EH (cell line): ENCODE results near the gene EIF3D.

ENCODE experiments used
- DNase-seq: peaks from one replicate; pipeline ENCODE4 v3.0.0-alpha.2; 2015; ENCODE audit warnings: low read depth

The EIF3D gene

GRCh38 chr22:36507518-36508010 is 21.4 kb downstream of the EIF3D start:
- no peak for DNase-seq

DNA sequence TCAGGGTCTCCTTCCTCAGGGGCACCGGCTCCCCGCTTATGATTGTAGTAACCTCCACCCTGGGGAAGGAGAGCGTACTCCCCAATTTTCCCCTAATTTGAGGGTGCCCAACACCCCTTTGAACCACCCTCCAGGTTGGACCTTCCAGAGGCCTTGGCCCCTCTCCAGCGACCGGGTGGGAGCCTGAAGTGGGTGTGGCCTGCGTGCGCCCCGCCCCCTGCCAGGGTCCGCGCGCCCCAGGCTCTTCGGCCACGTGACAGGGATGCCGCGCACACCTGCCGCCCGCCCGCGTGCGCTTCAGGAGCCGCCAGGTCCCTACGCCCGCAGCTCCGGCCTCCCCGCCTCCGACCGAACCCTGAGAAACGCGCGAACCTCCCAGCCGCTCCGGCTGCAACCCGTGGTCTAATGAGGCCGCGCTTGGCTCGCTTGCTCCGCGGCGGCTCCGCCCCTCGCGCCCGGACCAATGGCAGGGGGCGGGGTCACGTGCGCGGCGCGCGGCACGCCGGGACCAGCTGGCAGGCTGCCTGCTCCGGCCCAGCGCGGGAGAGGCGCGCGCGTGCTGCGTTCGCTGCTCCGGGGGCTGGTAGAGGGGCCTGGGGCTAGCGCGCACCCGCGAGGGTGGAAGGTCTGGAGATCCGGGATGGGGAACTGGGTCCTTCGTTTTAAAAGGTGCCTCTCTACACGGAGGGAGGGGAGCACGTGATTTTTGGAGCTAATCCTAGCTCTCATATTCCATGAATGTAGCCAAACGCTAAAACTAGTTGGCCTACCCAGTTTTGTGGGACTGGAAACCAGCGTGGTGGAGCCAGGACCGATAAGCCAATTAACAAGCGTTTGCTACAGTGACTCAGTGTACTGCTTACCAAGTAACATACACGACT is 22.1 kb downstream of the EIF3D start, which contains the start of gene FOXRED2:
Gene FOXRED2 (minus strand): TSS at position 404 of the 881 bp plus-strand sequence. CDS start 618 bp downstream, outside the sequence.
- DNase-seq, result peak; percentile 83

DNA sequence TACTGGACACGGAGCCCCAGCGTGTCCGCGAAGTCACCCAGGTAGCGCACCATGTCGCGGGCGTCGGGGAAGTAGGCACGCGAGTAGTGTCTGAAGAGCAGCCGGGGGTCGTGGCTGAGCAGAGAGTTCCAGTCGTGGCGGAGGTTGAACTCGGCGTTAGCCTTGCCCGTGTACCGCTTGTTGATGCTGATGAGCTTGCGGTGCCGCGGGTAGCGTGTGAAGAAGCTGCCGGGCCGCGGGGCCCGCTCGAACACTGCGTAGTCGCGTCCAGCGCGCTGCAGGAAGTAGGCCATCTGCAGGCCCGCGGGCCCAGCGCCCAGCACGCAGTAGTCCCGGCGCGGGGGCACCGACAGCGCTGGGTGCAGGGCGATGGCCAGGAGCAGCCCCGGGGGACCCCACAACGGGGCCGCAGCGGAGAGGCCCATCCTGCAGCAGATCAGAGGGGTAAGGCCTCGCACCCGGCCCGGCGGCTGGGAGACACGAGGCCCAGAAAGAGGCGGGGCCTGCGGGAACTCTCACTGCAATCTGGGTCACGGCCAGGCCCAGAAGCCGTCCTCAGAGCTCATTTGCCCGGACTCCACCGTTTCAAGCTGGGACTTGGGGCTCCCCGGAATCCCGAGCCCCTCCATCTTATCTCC is 22.8 kb downstream of the EIF3D start:
- no peak for DNase-seq

- DNase-seq, result no peak
Measured at GRCh38 chr22:36497910-36498665, 30.9 kb downstream of the EIF3D start.

DNA sequence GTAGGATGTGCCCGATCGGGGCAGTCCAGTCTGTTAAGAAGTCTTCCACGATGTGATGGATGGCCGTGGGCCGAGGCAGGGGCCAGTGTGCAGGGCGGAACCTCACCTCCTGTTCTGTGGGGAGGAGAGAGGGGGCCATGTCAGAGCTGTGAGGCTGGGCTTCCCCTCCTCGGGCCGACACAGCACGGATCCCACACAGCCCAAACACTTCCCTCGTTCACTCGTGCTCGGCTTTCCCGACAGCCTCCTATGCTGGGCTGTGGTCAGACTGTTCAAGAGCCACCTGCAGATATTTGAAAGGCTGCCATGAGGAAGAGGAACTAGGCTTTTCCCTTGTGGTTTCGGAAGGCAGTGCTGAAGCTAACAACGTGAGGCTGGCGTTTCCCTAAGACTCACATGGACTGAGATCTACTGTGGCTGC is 35.3 kb downstream of the EIF3D start:
- DNase-seq, result no peak

GRCh38 chr22:36492109-36492508 is 36.9 kb downstream of the EIF3D start:
- no peak for DNase-seq

- no peak for DNase-seq
Measured at GRCh38 chr22:36491155-36491554, 37.8 kb downstream of the EIF3D start.

- DNase-seq, result peak; percentile 70
Measured at GRCh38 chr22:36486619-36487384, 42.2 kb downstream of the EIF3D start.

DNA sequence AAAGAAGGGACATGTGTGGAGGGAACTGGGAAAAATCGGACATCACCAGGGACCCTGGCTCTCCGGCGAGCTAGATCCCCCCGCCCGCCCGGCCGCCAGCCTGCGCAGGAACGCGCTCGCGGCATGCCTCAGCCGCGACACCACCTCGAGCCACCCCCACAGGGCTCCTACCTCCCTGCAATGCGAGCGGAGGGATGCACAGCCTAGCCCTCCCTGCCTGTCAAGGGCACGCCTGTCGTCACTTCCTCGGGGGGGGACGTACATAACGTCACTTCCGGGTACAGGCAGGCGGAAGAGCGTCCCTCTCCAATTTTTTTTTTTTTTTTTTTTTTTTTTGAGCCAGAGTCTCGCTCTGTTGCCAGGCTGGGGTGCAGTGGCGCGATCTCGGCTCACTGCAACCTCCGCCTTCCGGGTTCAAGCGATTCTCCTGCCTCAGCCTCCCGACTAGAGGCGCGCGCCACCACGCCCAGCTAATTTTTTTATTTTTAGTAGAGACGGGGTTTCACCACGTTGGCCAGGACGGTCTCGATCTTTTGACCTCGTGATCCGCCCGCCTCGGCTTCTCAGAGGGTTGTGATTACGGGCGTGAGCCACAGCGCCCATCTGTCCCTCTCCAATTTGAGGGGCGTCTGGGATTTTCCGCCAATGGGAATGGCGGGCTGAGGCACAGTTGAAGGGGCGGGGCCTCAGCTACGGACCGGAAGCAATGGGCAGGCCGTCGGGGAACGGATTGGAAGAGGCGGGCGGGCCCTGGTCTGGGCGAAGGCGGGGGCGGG is 47.4 kb downstream of the EIF3D start, which contains the start of gene TXN2:
Gene TXN2 (minus strand): TSS at position 248 of the 776 bp plus-strand sequence. CDS start 803 bp downstream, outside the sequence.
- peak; percentile 98 for DNase-seq

DNA sequence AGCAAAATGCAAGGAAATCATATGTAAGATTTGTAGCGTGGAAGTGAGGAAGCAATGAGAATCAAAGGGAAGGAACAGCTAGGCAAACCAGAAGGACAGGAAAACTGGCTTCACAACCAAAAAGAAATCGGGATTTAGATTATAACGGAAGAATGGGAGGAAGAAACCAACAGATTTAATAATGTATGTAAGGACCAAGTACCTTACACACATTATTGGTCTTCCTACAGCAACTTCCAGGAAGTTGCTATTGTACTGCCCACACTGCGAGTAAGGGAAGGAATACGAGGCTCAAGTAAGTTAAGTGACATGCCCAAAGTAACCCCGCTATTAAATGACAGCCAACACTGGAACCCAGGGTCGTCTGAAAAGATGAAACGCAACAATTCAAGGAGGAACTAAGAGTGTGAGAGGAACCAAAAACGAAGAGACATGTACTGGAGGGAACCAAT is 48.0 kb downstream of the EIF3D start:
- no peak for DNase-seq

- no peak for DNase-seq
Measured at GRCh38 chr22:36478966-36479365, 50.0 kb downstream of the EIF3D start.

DNA sequence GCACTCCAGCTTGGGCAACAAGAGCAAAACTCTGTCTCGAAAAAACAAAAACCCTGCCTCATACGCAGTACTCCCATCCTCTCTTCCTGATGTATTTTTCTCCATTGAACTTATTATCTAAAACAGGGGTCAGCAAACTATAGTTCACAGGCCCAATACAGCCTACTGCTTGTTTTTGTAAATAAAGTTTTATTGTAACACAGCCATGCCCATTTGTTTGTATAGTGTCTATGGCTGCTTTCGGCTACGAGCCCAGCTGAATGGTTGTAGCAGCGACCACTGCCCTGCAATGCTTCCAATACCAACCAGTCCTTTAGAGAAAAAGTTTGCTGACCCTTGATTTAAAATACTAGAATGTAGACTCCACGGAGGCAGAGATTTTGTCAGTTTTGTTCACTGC is 53.6 kb downstream of the EIF3D start:
- no peak for DNase-seq

GRCh38 chr22:36472689-36473088 is 56.3 kb downstream of the EIF3D start:
- no peak for DNase-seq

DNA sequence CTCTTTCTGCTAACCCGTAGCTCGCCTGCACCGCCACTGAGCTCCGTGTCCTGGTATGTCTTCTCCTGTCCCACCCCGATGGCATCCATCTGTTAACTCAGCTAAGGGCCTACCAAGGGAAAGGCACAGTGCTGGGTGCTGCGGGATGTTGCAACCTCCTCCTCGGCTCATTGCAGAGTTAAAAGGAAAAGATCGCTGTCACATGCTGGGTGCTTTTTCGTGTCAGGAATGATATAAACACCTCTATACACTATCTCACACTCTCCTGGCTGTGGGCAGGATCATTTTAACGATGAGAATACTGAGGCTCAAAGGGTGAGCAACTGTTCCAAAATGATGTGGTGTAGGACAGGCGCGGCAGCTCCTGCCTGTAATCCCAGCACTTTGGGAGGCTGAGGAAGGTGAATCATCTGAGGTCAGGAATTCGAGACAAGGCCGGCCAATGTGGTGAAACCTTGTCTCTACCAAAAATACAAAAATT is 57.6 kb downstream of the EIF3D start:
- DNase-seq, result peak; percentile 87

GRCh38 chr22:36470994-36471331 is 58.0 kb downstream of the EIF3D start:
- DNase-seq, result peak; percentile 75

DNA sequence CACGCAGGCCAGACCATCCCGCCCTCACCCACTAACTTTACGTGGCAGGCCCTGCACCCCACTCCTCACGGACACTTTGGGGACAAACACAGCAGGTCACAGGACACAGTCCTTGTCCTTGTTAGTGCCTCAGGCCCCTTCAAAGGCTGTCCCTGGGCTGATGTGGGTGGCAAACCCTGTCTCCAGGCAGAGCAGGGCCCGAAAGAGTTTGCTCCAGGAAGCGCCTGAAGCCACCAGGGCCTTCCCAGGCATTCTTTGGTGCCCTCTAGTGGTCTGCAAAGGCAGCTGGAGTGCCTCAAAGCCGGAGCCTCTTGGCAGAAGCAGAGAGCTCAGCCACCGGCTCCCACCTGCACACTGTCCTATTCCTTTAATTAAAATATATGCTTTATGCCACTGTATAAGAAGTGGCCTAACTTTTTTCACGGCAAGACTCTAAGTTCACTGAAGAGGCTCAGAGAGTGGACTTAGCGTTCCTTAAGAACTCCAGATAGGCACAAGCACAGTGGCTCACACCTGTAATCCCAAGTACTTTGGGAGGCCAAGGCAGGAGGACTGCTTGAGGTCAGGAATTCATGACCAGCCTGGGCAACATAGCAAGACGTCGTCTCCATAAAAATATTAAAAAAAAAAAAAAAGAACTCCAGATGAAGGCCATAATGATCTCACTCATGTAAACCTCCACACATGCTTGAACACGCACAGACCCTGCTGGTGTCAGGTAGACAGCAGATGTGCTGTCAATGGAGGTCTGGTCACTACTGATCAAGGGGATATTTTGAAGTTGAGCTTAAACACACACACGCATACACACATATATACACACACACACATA is 58.6 kb downstream of the EIF3D start:
- DNase-seq, result peak; percentile 90

DNA sequence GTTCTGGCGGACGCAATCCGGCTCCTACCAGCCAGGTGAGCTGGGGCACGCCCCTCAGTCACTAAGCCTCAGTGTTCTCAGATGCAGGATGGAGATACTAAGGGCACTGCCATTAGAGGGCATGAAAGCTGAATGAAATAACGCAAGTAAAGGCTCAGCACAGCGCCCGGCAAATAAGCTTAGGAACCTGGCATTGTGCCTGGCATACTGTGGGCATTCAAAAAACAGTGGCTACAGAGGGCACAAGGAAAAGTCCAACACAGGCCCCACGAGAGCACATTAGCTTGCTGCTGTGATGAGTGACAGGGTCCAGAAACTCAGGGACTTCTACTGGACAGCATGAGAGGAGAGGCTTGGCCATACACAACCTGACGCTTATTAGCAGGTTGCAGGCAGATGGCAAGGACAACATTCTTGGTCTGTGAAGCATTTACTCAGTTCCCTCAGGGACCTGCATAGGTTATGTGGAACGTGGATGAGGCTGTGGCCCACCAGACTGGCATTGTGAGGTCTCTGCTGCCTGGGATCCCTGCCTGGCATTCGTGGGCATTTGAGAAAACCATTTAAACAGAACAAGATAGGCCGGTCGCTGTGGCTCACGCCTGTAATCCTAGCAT is 59.8 kb downstream of the EIF3D start:
- peak; percentile 21 for DNase-seq

DNA sequence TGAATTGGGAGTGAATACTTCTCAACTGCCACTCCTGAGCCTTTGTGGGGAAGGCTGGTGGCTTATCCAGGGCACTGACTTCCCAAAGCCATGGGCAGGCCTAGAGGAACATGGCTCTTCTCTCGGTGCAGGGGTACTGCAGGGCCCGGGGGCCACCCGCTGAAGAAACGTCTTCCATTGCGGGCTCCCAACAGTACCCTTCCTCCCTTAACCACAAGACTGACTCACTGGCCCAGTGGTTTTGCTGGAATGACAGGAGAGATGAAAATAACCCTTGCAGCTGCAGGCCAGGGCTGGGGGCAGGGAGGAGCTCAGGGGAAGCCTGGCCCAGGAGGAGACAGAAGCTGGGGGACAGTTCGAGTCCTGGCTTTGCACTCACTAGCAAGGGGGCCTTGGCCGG is 61.0 kb downstream of the EIF3D start:
- DNase-seq, result peak; percentile 97
